SK-N-SH (cell line): ENCODE measurements around the gene RAE1. TPM values are rescaled to one million over a fixed set of nuclear protein-coding genes. Genes with fewer than 3 reads are reported as not detected.
A peak's percentile ranks its signal among the peaks of the same experiment; 100 is the strongest.

ENCODE experiments used
- CTCF ChIA-PET: fragments of 300-600, 350-600 bp; formaldehyde crosslinking; extraction: SDS; loops from one replicate; lab custom pipeline; 2021; lab: Yijun Ruan, JAX
- POLR2A ChIA-PET: fragments of 350-600 bp; sonication (Branson Sonifier 250); formaldehyde crosslinking; extraction: SDS; loops from one replicate; lab custom pipeline; 2020; ENCODE audit warnings: antibody characterized with exemption, inconsistent platforms; lab: Yijun Ruan, JAX
- DNase-seq: peaks from one replicate; pipeline ENCODE4 v3.0.0; 2012
- H2AFZ ChIP-seq: fragments of 200-600 bp; sonication (generic); 2 replicates; pipeline ENCODE4 v1.8.1; 2016; ENCODE audit warnings: antibody characterized with exemption, mild to moderate bottlenecking, low read depth
- H3F3A ChIP-seq: fragments of 200-600 bp; sonication (generic); replicated peaks from 2 replicates; pipeline ENCODE3; 2016; ENCODE audit warnings: antibody characterized with exemption, mild to moderate bottlenecking; ENCODE audit not compliant: insufficient read depth
- H3K27ac ChIP-seq, 2 experiments: fragments of 200-500 bp in 1 of 2; fragments of 200-600 bp in 1 of 2; sonication (Bioruptor generic) in 1 of 2; sonication (generic), shearing (Covaris generic) in 1 of 2; 2 replicates each; pipeline versions ENCODE4 v1.5.1 to v1.6.1; 2014 to 2016; ENCODE audit warnings: low read depth in 2 of 2, inconsistent platforms in 1 of 2, low read length in 1 of 2, mild to moderate bottlenecking in 1 of 2, mixed read lengths in 1 of 2
- H3K27me3 ChIP-seq: fragments of 200-600 bp; sonication (generic), shearing (Covaris generic); 2 replicates; pipeline ENCODE4 v1.6.1; 2016; ENCODE audit warnings: mixed run types; ENCODE audit not compliant: insufficient read depth
- H3K36me3 ChIP-seq, 2 experiments: fragments of 200-500 bp in 1 of 2; fragments of 200-600 bp in 1 of 2; sonication (Bioruptor generic) in 1 of 2; sonication (generic) in 1 of 2; replicated peaks in 1 of 2; 2 replicates each; pipeline versions ENCODE3 to v1.5.1; 2014 to 2016; ENCODE audit warnings: low read length in 1 of 2, mild to moderate bottlenecking in 1 of 2; ENCODE audit not compliant: insufficient read depth in 2 of 2, control insufficient read depth in 1 of 2
- H3K4me1 ChIP-seq, 2 experiments: fragments of 200-500 bp in 1 of 2; fragments of 200-600 bp in 1 of 2; sonication (Bioruptor generic) in 1 of 2; sonication (generic), shearing (Covaris generic) in 1 of 2; 2 replicates each; pipeline versions ENCODE4 v1.5.1 to v1.6.1; 2014 to 2016; ENCODE audit warnings: low read depth in 1 of 2, low read length in 1 of 2, mixed run types in 1 of 2; ENCODE audit not compliant: insufficient read depth in 2 of 2, control insufficient read depth in 1 of 2
- H3K4me2 ChIP-seq: fragments of 200-600 bp; sonication (generic), shearing (Covaris generic); 2 replicates; pipeline ENCODE4 v1.6.1; 2017; ENCODE audit warnings: mixed run types
- H3K4me3 ChIP-seq, 2 experiments: fragments of 200-500 bp in 1 of 2; fragments of 200-600 bp in 1 of 2; sonication (Bioruptor generic) in 1 of 2; sonication (generic), shearing (Covaris generic) in 1 of 2; 2 replicates each; pipeline versions ENCODE4 v1.5.1 to v1.8.1; 2014 to 2016; ENCODE audit warnings: low read depth in 2 of 2, inconsistent platforms in 1 of 2, low read length in 1 of 2, mild to moderate bottlenecking in 1 of 2, mixed read lengths in 1 of 2, moderate library complexity in 1 of 2
- H3K79me2 ChIP-seq: fragments of 200-600 bp; sonication (generic); 2 replicates; pipeline ENCODE4 v1.8.1; 2017; ENCODE audit warnings: mild to moderate bottlenecking; ENCODE audit not compliant: insufficient read depth
- H3K9ac ChIP-seq: fragments of 200-600 bp; sonication (generic); 2 replicates; pipeline ENCODE4 v1.6.1; 2017; ENCODE audit warnings: mixed run types
- H3K9me2 ChIP-seq: fragments of 200-600 bp; sonication (generic); 2 replicates; pipeline ENCODE4 v1.6.1; 2017; ENCODE audit warnings: mixed run types
- H3K9me3 ChIP-seq: fragments of 200-600 bp; sonication (generic); 2 replicates; pipeline ENCODE4 v1.6.1; 2017; ENCODE audit warnings: mixed run types, mild to moderate bottlenecking, moderate library complexity
- H4K20me1 ChIP-seq: fragments of 200-600 bp; sonication (generic); 2 replicates; pipeline ENCODE4 v1.6.1; 2017; ENCODE audit warnings: mild to moderate bottlenecking, mixed run types; ENCODE audit not compliant: insufficient read depth
- EP300 ChIP-seq, 2 experiments: IDR thresholded peaks; 2 replicates each; pipeline versions ENCODE4 v1.4.0 to v1.6.1; 2012; ENCODE audit warnings: borderline replicate concordance in 1 of 2, low read depth in 1 of 2, low read length in 1 of 2
- EZH2phosphoT487 ChIP-seq: fragments of 200-600 bp; sonication (generic); IDR thresholded peaks from 2 replicates; pipeline ENCODE4 v1.6.1; 2017; ENCODE audit warnings: low read depth, mixed run types, mild to moderate bottlenecking, antibody characterized with exemption, moderate library complexity, borderline replicate concordance
- FOXJ3 ChIP-seq: sonication (generic); formaldehyde crosslinking; IDR thresholded peaks from 2 replicates; pipeline ENCODE4 v1.5.1; 2020; ENCODE audit warnings: mild to moderate bottlenecking, missing genetic modification reagents
- GABPA ChIP-seq: IDR thresholded peaks from 2 replicates; pipeline ENCODE4 v1.4.0; 2012; ENCODE audit warnings: low read depth, mild to moderate bottlenecking
- JUND ChIP-seq: IDR thresholded peaks from 2 replicates; pipeline ENCODE4 v1.4.0; 2012
- MEF2A ChIP-seq: IDR thresholded peaks from 2 replicates; pipeline ENCODE4 v1.4.0; 2012; ENCODE audit warnings: low read depth, borderline replicate concordance
- NFIC ChIP-seq: IDR thresholded peaks from 2 replicates; pipeline ENCODE4 v1.4.0; 2012; ENCODE audit warnings: borderline replicate concordance
- NRF1 ChIP-seq: IDR thresholded peaks from 2 replicates; pipeline ENCODE4 v1.6.1; 2012; ENCODE audit warnings: low read depth, mild to moderate bottlenecking, low read length
- PBX3 ChIP-seq: IDR thresholded peaks from 2 replicates; pipeline ENCODE4; 2012
- RAD21 ChIP-seq: IDR thresholded peaks from 2 replicates; pipeline ENCODE4 v1.6.1; 2012; ENCODE audit warnings: mild to moderate bottlenecking, low read length
- RCOR1 ChIP-seq: fragments of 150-350 bp; IDR thresholded peaks from 2 replicates; pipeline ENCODE4 v1.6.1; 2017; ENCODE audit warnings: antibody characterized with exemption, low read length
- RFX5 ChIP-seq: IDR thresholded peaks from 2 replicates; pipeline ENCODE4 v1.6.1; 2012; ENCODE audit warnings: mild to moderate bottlenecking, improper control_type of control experiment, low read length
- RXRA ChIP-seq: IDR thresholded peaks from 2 replicates; pipeline ENCODE4 v1.4.0; 2012; ENCODE audit warnings: low read depth, mild to moderate bottlenecking, borderline replicate concordance
- SIN3A ChIP-seq: IDR thresholded peaks from 2 replicates; pipeline ENCODE4 v1.6.1; 2012; ENCODE audit warnings: low read depth, mild to moderate bottlenecking, low read length, moderate library complexity, borderline replicate concordance
- TAF1 ChIP-seq: IDR thresholded peaks from 2 replicates; pipeline ENCODE4 v1.6.1; 2012; ENCODE audit warnings: low read depth, mild to moderate bottlenecking, low read length, moderate library complexity, borderline replicate concordance
- TEAD4 ChIP-seq: IDR thresholded peaks from 2 replicates; pipeline ENCODE4 v1.4.0; 2012; ENCODE audit warnings: mild to moderate bottlenecking, borderline replicate concordance; ENCODE audit not compliant: insufficient read depth
- USF2 ChIP-seq: fragments of 150-350 bp; IDR thresholded peaks from 2 replicates; pipeline ENCODE4 v1.6.1; 2017; ENCODE audit warnings: antibody characterized with exemption, low read length, low read depth, borderline replicate concordance
- YY1 ChIP-seq: IDR thresholded peaks from 2 replicates; pipeline ENCODE4 v1.4.0; 2012; ENCODE audit warnings: low read depth, mild to moderate bottlenecking
- ZBTB33 ChIP-seq: IDR thresholded peaks from 2 replicates; pipeline ENCODE4 v1.4.0; 2012; ENCODE audit warnings: low read depth, borderline replicate concordance
- WGBS: methylation state at CpG from one replicate; pipeline ENCODE4 v1.1.6; 2017; ENCODE audit warnings: low lambda C conversion rate; 5-methylcytosine and 5-hydroxymethylcytosine counted together
- polyA plus RNA-seq, 3 experiments: library from polyadenylated mRNA; depleted of rRNA; stranded (reverse); fragments of >200 nt; gene quantifications; 2 replicates each; pipeline ENCODE4 v1.2.3, GENCODE V29; 2012
- TF ChIP-seq, protein P1 (sequence below): fragments of 200-600 bp; sonication (generic); IDR thresholded peaks from 2 replicates; pipeline ENCODE4 v1.6.1; 2017; ENCODE audit warnings: antibody characterized with exemption, mild to moderate bottlenecking, moderate library complexity

Gene RAE1
- polyA plus RNA-seq, 1 of the 3 experiments (the other 2 are of a cell fraction), result 82.4 TPM

DNA sequence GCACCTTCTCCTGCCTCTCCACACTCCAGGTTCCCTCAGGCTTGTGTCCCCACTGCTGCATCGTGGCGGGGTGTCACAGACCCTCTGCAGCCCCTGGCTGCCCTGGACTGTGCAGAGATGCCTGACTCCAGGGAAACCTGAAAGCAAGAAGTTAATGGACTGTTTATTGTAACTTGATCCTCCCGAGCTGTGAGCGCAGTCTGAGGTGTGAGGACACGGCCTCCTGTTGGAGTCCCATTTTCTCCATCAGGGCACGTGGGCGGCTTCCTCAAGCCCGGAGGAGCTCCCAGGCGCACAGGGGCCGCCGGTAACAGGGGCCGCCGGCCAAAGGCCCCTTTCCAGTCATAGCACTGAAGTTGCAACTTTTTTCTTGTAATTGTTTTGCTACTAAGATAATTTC, 57.1 kb downstream of the RAE1 start:
- POLR2A ChIA-PET, result no interaction called here
- H3K9ac ChIP-seq, result no peak overlapping the region

DNA sequence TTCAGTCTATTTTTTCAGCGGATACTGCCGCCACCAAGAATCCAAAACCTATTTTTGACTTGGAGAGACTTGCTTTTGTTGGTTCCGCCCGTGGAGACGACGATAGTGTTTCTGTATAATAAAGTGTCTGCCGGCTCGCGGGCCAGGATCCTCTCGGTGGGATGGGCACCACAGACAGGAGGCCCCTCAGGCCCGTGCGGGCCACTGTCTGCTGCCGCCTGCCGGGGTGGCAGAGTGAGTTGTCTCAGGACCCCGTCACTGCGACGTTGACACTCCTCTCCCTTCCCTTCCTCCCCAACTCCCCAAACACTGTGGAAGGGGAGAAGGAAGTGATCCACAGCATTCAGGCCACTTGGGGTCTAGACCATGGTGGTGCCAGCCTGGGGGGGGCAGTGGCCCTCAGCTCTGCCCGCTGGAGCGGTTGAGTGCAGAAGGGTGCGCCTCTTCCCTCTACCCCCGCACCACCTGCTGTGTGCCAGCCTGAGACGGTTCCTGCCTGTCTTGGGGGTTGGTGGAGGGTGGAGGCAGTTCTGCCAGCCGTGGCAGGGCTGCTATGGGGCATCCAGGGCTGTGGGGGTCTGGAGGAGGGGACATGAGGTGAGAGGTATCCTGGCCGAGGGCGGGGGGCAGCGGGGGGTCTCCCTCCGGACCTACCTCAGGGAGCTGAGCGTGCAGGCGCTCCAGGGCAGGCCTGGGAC, 57.6 kb downstream of the RAE1 start:
- CTCF ChIA-PET, result interaction anchor here (0.7 to 2.1 kb wide), 6 partner anchors 12 to 188 kb away, joined by 3 to 10 read pairs (median 4); partner anchors contain the start of gene RBM38
- H3F3A ChIP-seq, result no peaks in the 10 kb centered on the region
- H3K4me1 ChIP-seq, result peaks cover 0 to 22% of the 10 kb centered on the region in 2 experiments; a peak in 1 of 4 replicates
- no peak overlapping the region for H2AFZ ChIP-seq
- H3K9me2 ChIP-seq, result no peaks in the 10 kb centered on the region
- 89% methylated on average over 12 of the region's 29 CpGs for WGBS
- H3K27me3 ChIP-seq, result no peaks in the 10 kb centered on the region
- H3K9ac ChIP-seq, result no peak overlapping the region
- H3K27ac ChIP-seq, result peak overlapping the region in 1 of 2 experiments; percentile 50; a peak in 2 of 4 replicates
- POLR2A ChIA-PET, result no interaction called here
- H3K36me3 ChIP-seq, result peaks cover 0 to 27% of the 10 kb centered on the region in 2 experiments
- no peaks in the 10 kb centered on the region for H4K20me1 ChIP-seq
- H3K9me3 ChIP-seq, result no peaks in the 10 kb centered on the region
- H3K4me2 ChIP-seq, result no peak overlapping the region
- no peak overlapping the region for H3K4me3 ChIP-seq
- no peak for DNase-seq
- no peaks in the 10 kb centered on the region for H3K79me2 ChIP-seq
- no peak for TF ChIP-seq USF2
- TF ChIP-seq JUND, result no peak
- TF ChIP-seq EP300 (IDR thresholded peaks at IDR 0.05; ENCODE audit: borderline replicate concordance in 1 of 2, low read depth in 1 of 2, low read length in 1 of 2), result no peak
- TF ChIP-seq NRF1, result no peak
- no peak for TF ChIP-seq RAD21
- no peak for TF ChIP-seq MEF2A
- no peak for TF ChIP-seq TEAD4
- no peak for TF ChIP-seq GABPA
- no peak for TF ChIP-seq RCOR1
- no peak for TF ChIP-seq SIN3A
- no peak for TF ChIP-seq RXRA
- TF ChIP-seq PBX3, result no peak

More for the DNA sequence above, 57.1 kb downstream of the RAE1 start:
- no peak overlapping the region for H3K4me3 ChIP-seq
- H4K20me1 ChIP-seq, result no peaks in the 10 kb centered on the region
- peaks cover 0 to 29% of the 10 kb centered on the region in 2 experiments for H3K36me3 ChIP-seq
- H3K9me3 ChIP-seq, result no peaks in the 10 kb centered on the region
- no peaks in the 10 kb centered on the region for H3K9me2 ChIP-seq
- WGBS, result 98% methylated on average over 9 of the region's 13 CpGs
- H3K27ac ChIP-seq, result no peak overlapping the region; a peak in 1 of 4 replicates
- no peak for DNase-seq
- CTCF ChIA-PET, result interaction anchor here (1.0 to 1.5 kb wide), 2 partner anchors 31 to 801 kb away, joined by 3 read pairs; no protein-coding TSS in a partner anchor
- H3F3A ChIP-seq, result no peaks in the 10 kb centered on the region
- TF ChIP-seq EP300 (IDR thresholded peaks at IDR 0.05; ENCODE audit: borderline replicate concordance in 1 of 2, low read depth in 1 of 2, low read length in 1 of 2) (no peak), EZH2phosphoT487 (no peak), ZBTB33 (no peak), YY1 (no peak), FOXJ3 (no peak), NFIC (no peak), RFX5 (no peak), RAD21 (no peak), TAF1 (no peak)
- TF ChIP-seq, protein P1, sequence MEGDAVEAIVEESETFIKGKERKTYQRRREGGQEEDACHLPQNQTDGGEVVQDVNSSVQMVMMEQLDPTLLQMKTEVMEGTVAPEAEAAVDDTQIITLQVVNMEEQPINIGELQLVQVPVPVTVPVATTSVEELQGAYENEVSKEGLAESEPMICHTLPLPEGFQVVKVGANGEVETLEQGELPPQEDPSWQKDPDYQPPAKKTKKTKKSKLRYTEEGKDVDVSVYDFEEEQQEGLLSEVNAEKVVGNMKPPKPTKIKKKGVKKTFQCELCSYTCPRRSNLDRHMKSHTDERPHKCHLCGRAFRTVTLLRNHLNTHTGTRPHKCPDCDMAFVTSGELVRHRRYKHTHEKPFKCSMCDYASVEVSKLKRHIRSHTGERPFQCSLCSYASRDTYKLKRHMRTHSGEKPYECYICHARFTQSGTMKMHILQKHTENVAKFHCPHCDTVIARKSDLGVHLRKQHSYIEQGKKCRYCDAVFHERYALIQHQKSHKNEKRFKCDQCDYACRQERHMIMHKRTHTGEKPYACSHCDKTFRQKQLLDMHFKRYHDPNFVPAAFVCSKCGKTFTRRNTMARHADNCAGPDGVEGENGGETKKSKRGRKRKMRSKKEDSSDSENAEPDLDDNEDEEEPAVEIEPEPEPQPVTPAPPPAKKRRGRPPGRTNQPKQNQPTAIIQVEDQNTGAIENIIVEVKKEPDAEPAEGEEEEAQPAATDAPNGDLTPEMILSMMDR, result no peak
- no peak overlapping the region for H3K4me2 ChIP-seq
- no peak overlapping the region for H2AFZ ChIP-seq
- H3K79me2 ChIP-seq, result no peaks in the 10 kb centered on the region
- H3K27me3 ChIP-seq, result no peaks in the 10 kb centered on the region
- peaks cover 0 to 22% of the 10 kb centered on the region in 2 experiments; a peak in 1 of 4 replicates for H3K4me1 ChIP-seq
